ENCODE results near the gene GOLGA6L1.
"Not testable (repeated sequence)": the region's sequence is repeated elsewhere in the genome, so short reads cannot be mapped to it uniquely, and the experiment has no call there.

The GOLGA6L1 gene

DNA sequence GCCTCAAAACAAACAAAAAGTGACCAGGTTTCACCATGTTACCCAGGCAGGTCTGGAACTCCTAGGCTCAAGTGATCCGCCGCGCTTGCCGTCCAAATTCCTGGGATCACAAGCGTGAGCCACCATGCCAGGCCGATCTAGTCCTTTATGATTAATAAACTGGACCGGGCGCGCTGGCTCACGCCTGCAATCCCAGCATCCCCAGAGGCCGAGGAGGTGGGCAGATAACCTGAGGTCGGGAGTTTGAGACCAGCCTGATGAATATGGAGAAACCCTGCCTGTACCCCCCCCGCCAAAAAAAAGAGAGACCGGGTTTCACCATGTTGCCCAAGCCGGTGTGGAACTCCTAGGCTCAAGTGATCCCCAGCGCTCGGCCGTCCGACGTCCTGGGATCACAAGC is 40.1 kb upstream of the GOLGA6L1 start:
- H3K18ac ChIP-seq (ENCODE audit: low read length); H3K4me2 ChIP-seq (ENCODE audit: insufficient read depth, low read length, poor library complexity, severe bottlenecking): not testable (repeated sequence)

DNA sequence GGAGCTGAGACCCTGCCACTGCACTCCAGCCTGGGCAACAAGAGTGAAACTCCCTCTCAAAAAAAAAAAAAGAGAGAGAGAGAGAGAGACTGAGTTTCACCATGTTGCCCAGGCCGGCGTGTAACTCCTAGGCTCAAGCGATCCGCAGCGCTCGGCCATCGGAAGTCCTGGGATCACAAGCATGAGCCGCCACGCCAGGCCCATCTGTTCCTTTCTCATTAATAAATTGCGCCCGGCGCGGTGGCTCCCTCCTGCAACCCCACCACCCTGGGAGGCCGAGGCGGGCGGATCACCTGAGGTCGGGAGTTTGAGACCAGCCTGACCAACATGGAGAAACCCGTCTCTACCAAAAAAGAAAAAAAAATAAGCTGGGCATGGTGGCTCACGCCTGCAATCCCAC is 39.0 kb upstream of the GOLGA6L1 start:
- WGBS, 2 donors (ENCODE audit: extremely low coverage in 2 of 2, insufficient read length in 2 of 2, insufficient replicate concordance in 1 of 2) = no CpG with 5 or more reads among the region's 19 CpGs
- H4K8ac ChIP-seq (ENCODE audit: low read depth, low read length); H3K4ac ChIP-seq (ENCODE audit: low read length); DNase-seq (ENCODE audit: low spot score); H3K4me3 ChIP-seq (ENCODE audit: low read length in 2 of 2); H3K23ac ChIP-seq (ENCODE audit: low read depth, low read length, poor library complexity); H3K27ac ChIP-seq (replicated peaks; ENCODE audit: low read length); H3K9ac ChIP-seq (ENCODE audit: low read depth, low read length, poor library complexity); H3K27me3 ChIP-seq (ENCODE audit: control insufficient read depth in 3 of 3, insufficient read depth in 3 of 3, low read depth in 1 of 3, low read length in 3 of 3); H3K18ac ChIP-seq (ENCODE audit: low read length); H3K79me1 ChIP-seq (ENCODE audit: low read depth, low read length); H3K36me3 ChIP-seq (replicated peaks in 1 of 2; ENCODE audit: control insufficient read depth in 2 of 2, insufficient read depth in 2 of 2, low read length in 2 of 2); H2BK15ac ChIP-seq (ENCODE audit: low read length); H2BK12ac ChIP-seq (ENCODE audit: low read length); H3K14ac ChIP-seq (ENCODE audit: low read length); H3K9me3 ChIP-seq (replicated peaks in 1 of 2; ENCODE audit: control insufficient read depth in 2 of 2, insufficient read depth in 1 of 2, low read depth in 1 of 2, low read length in 2 of 2); H2AFZ ChIP-seq (ENCODE audit: low read length); H2BK5ac ChIP-seq (ENCODE audit: low read length); H4K91ac ChIP-seq (ENCODE audit: low read depth, low read length, poor library complexity); H2AK5ac ChIP-seq (ENCODE audit: low read depth, low read length); H2BK120ac ChIP-seq (ENCODE audit: low read depth, low read length); H3K4me2 ChIP-seq (ENCODE audit: insufficient read depth, low read length, poor library complexity, severe bottlenecking); H3K4me1 ChIP-seq (ENCODE audit: control insufficient read depth in 2 of 2, insufficient read depth in 1 of 2, low read depth in 1 of 2, low read length in 2 of 2): not testable (repeated sequence)

More for the DNA sequence above, 40.1 kb upstream of the GOLGA6L1 start:
- not testable (repeated sequence) for H3K79me1 ChIP-seq (ENCODE audit: low read depth, low read length); H3K9me3 ChIP-seq (replicated peaks in 1 of 2; ENCODE audit: control insufficient read depth in 2 of 2, insufficient read depth in 1 of 2, low read depth in 1 of 2, low read length in 2 of 2); H4K91ac ChIP-seq (ENCODE audit: low read depth, low read length, poor library complexity); H4K8ac ChIP-seq (ENCODE audit: low read depth, low read length); H3K27me3 ChIP-seq (ENCODE audit: control insufficient read depth in 3 of 3, insufficient read depth in 3 of 3, low read depth in 1 of 3, low read length in 3 of 3); H3K4me1 ChIP-seq (ENCODE audit: control insufficient read depth in 2 of 2, insufficient read depth in 1 of 2, low read depth in 1 of 2, low read length in 2 of 2); H3K23ac ChIP-seq (ENCODE audit: low read depth, low read length, poor library complexity); H2BK120ac ChIP-seq (ENCODE audit: low read depth, low read length); H3K4me3 ChIP-seq (ENCODE audit: low read length in 2 of 2); H2AK5ac ChIP-seq (ENCODE audit: low read depth, low read length); H3K9ac ChIP-seq (ENCODE audit: low read depth, low read length, poor library complexity); H2BK15ac ChIP-seq (ENCODE audit: low read length); H3K4ac ChIP-seq (ENCODE audit: low read length); H3K14ac ChIP-seq (ENCODE audit: low read length); H3K36me3 ChIP-seq (replicated peaks in 1 of 2; ENCODE audit: control insufficient read depth in 2 of 2, insufficient read depth in 2 of 2, low read length in 2 of 2); DNase-seq (ENCODE audit: low spot score); H2BK5ac ChIP-seq (ENCODE audit: low read length); H2AFZ ChIP-seq (ENCODE audit: low read length); H2BK12ac ChIP-seq (ENCODE audit: low read length); H3K27ac ChIP-seq (replicated peaks; ENCODE audit: low read length)
- WGBS, 2 donors (ENCODE audit: extremely low coverage in 2 of 2, insufficient read length in 2 of 2, insufficient replicate concordance in 1 of 2) = no CpG with 5 or more reads among the region's 20 CpGs

- not testable (repeated sequence) for H4K91ac ChIP-seq (ENCODE audit: low read depth, low read length, poor library complexity); H2AK5ac ChIP-seq (ENCODE audit: low read depth, low read length); H3K23ac ChIP-seq (ENCODE audit: low read depth, low read length, poor library complexity); H3K9me3 ChIP-seq (replicated peaks in 1 of 2; ENCODE audit: control insufficient read depth in 2 of 2, insufficient read depth in 1 of 2, low read depth in 1 of 2, low read length in 2 of 2); H3K9ac ChIP-seq (ENCODE audit: low read depth, low read length, poor library complexity); H3K4me3 ChIP-seq (ENCODE audit: low read length in 2 of 2); H3K14ac ChIP-seq (ENCODE audit: low read length); H2BK15ac ChIP-seq (ENCODE audit: low read length); H2BK120ac ChIP-seq (ENCODE audit: low read depth, low read length); H3K27ac ChIP-seq (replicated peaks; ENCODE audit: low read length); H2BK12ac ChIP-seq (ENCODE audit: low read length); H3K4me2 ChIP-seq (ENCODE audit: insufficient read depth, low read length, poor library complexity, severe bottlenecking); H3K4me1 ChIP-seq (ENCODE audit: control insufficient read depth in 2 of 2, insufficient read depth in 1 of 2, low read depth in 1 of 2, low read length in 2 of 2); H3K18ac ChIP-seq (ENCODE audit: low read length); H3K4ac ChIP-seq (ENCODE audit: low read length); DNase-seq (ENCODE audit: low spot score); H2AFZ ChIP-seq (ENCODE audit: low read length); H4K8ac ChIP-seq (ENCODE audit: low read depth, low read length); H3K36me3 ChIP-seq (replicated peaks in 1 of 2; ENCODE audit: control insufficient read depth in 2 of 2, insufficient read depth in 2 of 2, low read length in 2 of 2); H3K79me1 ChIP-seq (ENCODE audit: low read depth, low read length); H3K27me3 ChIP-seq (ENCODE audit: control insufficient read depth in 3 of 3, insufficient read depth in 3 of 3, low read depth in 1 of 3, low read length in 3 of 3); H2BK5ac ChIP-seq (ENCODE audit: low read length)
- WGBS, 2 donors (ENCODE audit: extremely low coverage in 2 of 2, insufficient read length in 2 of 2, insufficient replicate concordance in 1 of 2) = no CpG with 5 or more reads among the region's 11 CpGs
Observed at GRCh38 chr15:23174609-23175140, 38.1 kb upstream of the GOLGA6L1 start.

- not testable (repeated sequence) for H3K14ac ChIP-seq (ENCODE audit: low read length); H3K4me1 ChIP-seq (ENCODE audit: control insufficient read depth in 2 of 2, insufficient read depth in 1 of 2, low read depth in 1 of 2, low read length in 2 of 2); H2AK5ac ChIP-seq (ENCODE audit: low read depth, low read length); H2BK5ac ChIP-seq (ENCODE audit: low read length); H3K23ac ChIP-seq (ENCODE audit: low read depth, low read length, poor library complexity); H2AFZ ChIP-seq (ENCODE audit: low read length); H3K4me3 ChIP-seq (ENCODE audit: low read length in 2 of 2); H3K36me3 ChIP-seq (replicated peaks in 1 of 2; ENCODE audit: control insufficient read depth in 2 of 2, insufficient read depth in 2 of 2, low read length in 2 of 2); H2BK120ac ChIP-seq (ENCODE audit: low read depth, low read length); H3K4me2 ChIP-seq (ENCODE audit: insufficient read depth, low read length, poor library complexity, severe bottlenecking); H4K91ac ChIP-seq (ENCODE audit: low read depth, low read length, poor library complexity); H3K9me3 ChIP-seq (replicated peaks in 1 of 2; ENCODE audit: control insufficient read depth in 2 of 2, insufficient read depth in 1 of 2, low read depth in 1 of 2, low read length in 2 of 2); H3K9ac ChIP-seq (ENCODE audit: low read depth, low read length, poor library complexity); H2BK12ac ChIP-seq (ENCODE audit: low read length); H3K18ac ChIP-seq (ENCODE audit: low read length); H2BK15ac ChIP-seq (ENCODE audit: low read length); H3K4ac ChIP-seq (ENCODE audit: low read length); H3K27ac ChIP-seq (replicated peaks; ENCODE audit: low read length); H3K27me3 ChIP-seq (ENCODE audit: control insufficient read depth in 3 of 3, insufficient read depth in 3 of 3, low read depth in 1 of 3, low read length in 3 of 3); H3K79me1 ChIP-seq (ENCODE audit: low read depth, low read length); H4K8ac ChIP-seq (ENCODE audit: low read depth, low read length); DNase-seq (ENCODE audit: low spot score)
- WGBS, 2 donors (ENCODE audit: extremely low coverage in 2 of 2, insufficient read length in 2 of 2, insufficient replicate concordance in 1 of 2) = no CpG with 5 or more reads among the region's 6 CpGs
Observed at GRCh38 chr15:23132787-23133186, 3.8 kb downstream of the GOLGA6L1 start.
